AG09309 (cell line): Measurements from ENCODE around the gene TSEN2.

Experiments
- DNase-seq: peaks from one replicate; pipeline ENCODE4 v3.0.0-alpha.2; 2010; ENCODE audit warnings: low read depth
- H3K4me3 ChIP-seq: 2 replicates; pipeline ENCODE4 v1.5.1; 2011; ENCODE audit warnings: mild to moderate bottlenecking, low read depth, low read length, moderate library complexity; ENCODE audit not compliant: control insufficient read depth
- CTCF ChIP-seq: IDR thresholded peaks from 2 replicates; pipeline ENCODE4 v1.5.1; 2011; ENCODE audit warnings: mild to moderate bottlenecking, low read depth, low read length, inconsistent platforms; ENCODE audit not compliant: insufficient read depth, control insufficient read depth; ENCODE audit errors: missing control alignments

The TSEN2 gene

GRCh38 chr3:12440927-12441714 is 43.2 kb upstream of the TSEN2 start:
- no peak overlapping the region for H3K4me3 ChIP-seq
- no peak for DNase-seq
- TF ChIP-seq CTCF, result no peak

- no peak for DNase-seq
- TF ChIP-seq CTCF, result no peak
- no peak overlapping the region for H3K4me3 ChIP-seq
Observed at GRCh38 chr3:12442654-12443501, 41.4 kb upstream of the TSEN2 start.

GRCh38 chr3:12443781-12444522 is 40.3 kb upstream of the TSEN2 start:
- H3K4me3 ChIP-seq, result no peak overlapping the region
- TF ChIP-seq CTCF, result no peak
- DNase-seq, result no peak

GRCh38 chr3:12444582-12445471 is 39.5 kb upstream of the TSEN2 start:
- no peak for TF ChIP-seq CTCF
- no peak overlapping the region for H3K4me3 ChIP-seq
- no peak for DNase-seq

GRCh38 chr3:12445523-12446240 is 38.6 kb upstream of the TSEN2 start:
- TF ChIP-seq CTCF, result no peak
- H3K4me3 ChIP-seq, result no peak overlapping the region
- no peak for DNase-seq
